B cell (primary cell): ENCODE results near the gene S100A8. TPM values are rescaled to one million over a fixed set of nuclear protein-coding genes. Genes with fewer than 3 reads are reported as not detected.

Source experiments
- ATAC-seq: fragments of 200-7000 bp; cut with Tn5 transposase; one replicate; pipeline ENCODE4 v1.10.0; 2021; ENCODE audit warnings: low read depth, mild to moderate bottlenecking, moderate number of reproducible peaks, moderate library complexity
- CTCF ChIA-PET: fragments of 350-600 bp; sonication (Branson Sonifier 250); formaldehyde crosslinking; loops from one replicate; lab custom pipeline; 2021; ENCODE audit warnings: antibody characterized with exemption, inconsistent platforms; lab: Charles Lee
- POLR2A ChIA-PET: fragments of 350-600 bp; sonication (Branson Sonifier 250); formaldehyde crosslinking; loops from one replicate; lab custom pipeline; 2021; ENCODE audit warnings: antibody characterized with exemption; lab: Charles Lee
- DNase-seq: peaks from one replicate; pipeline ENCODE4 v3.0.0; 2013
- H2AFZ ChIP-seq: 2 replicates; pipeline ENCODE4 v1.6.1; 2012; ENCODE audit warnings: mild to moderate bottlenecking, low read depth, low read length; ENCODE audit not compliant: insufficient read depth, poor library complexity, severe bottlenecking
- H3K27ac ChIP-seq, 2 donors: 1 replicate in 1 of 2; 2 replicates in 1 of 2; pipeline ENCODE4 v1.5.1; 2012 to 2013; ENCODE audit warnings: low read length in 2 of 2, mild to moderate bottlenecking in 2 of 2, moderate library complexity in 1 of 2
- H3K27me3 ChIP-seq, 4 experiments: fragments of 200-600 bp in 1 of 4; sonication (generic) in 1 of 4; replicated peaks in 1 of 4; 1 replicate in 2 of 4; 2 replicates in 2 of 4; pipeline versions ENCODE4 v1.6.1 to v1.7.0; 2013 to 2016; ENCODE audit warnings: low read length in 3 of 4, mild to moderate bottlenecking in 2 of 4, mixed read lengths in 1 of 4, moderate library complexity in 1 of 4; ENCODE audit not compliant: insufficient read depth in 4 of 4, control insufficient read depth in 3 of 4; ENCODE audit errors: control extremely low read depth in 1 of 4
- H3K36me3 ChIP-seq, 2 experiments: replicated peaks in 1 of 2; 1 replicate in 1 of 2; 2 replicates in 1 of 2; pipeline versions ENCODE4 v1.6.1 to v1.7.1; 2013; ENCODE audit warnings: low read length in 1 of 2; ENCODE audit not compliant: insufficient read depth in 2 of 2, control insufficient read depth in 1 of 2; ENCODE audit errors: control extremely low read depth in 1 of 2, extremely low read depth in 1 of 2
- H3K4me1 ChIP-seq, 2 donors: fragments of 200-600 bp in 1 of 2; sonication (generic) in 1 of 2; 1 replicate in 1 of 2; 2 replicates in 1 of 2; pipeline versions ENCODE4 v1.5.1 to v1.6.1; 2013 to 2017; ENCODE audit warnings: low read length in 2 of 2; ENCODE audit not compliant: control insufficient read depth in 2 of 2, insufficient read depth in 2 of 2
- H3K4me2 ChIP-seq: replicated peaks from 2 replicates; pipeline ENCODE3; 2012; ENCODE audit warnings: mild to moderate bottlenecking, low read depth, low read length; ENCODE audit not compliant: poor library complexity, severe bottlenecking
- H3K4me3 ChIP-seq, 5 experiments: fragments of 200-600 bp in 1 of 5; sonication (generic) in 1 of 5; 1 replicate in 3 of 5; 2 replicates in 2 of 5; pipeline versions ENCODE4 v1.5.1 to v1.7.0; 2011 to 2016; ENCODE audit warnings: low read length in 4 of 5, mild to moderate bottlenecking in 4 of 5, low read depth in 2 of 5, control low read depth in 1 of 5, moderate library complexity in 1 of 5; ENCODE audit not compliant: insufficient read depth in 1 of 5; ENCODE audit errors: control extremely low read depth in 1 of 5, extremely low read depth in 1 of 5
- H3K79me2 ChIP-seq: fragments of 200-600 bp; sonication (generic); one replicate; pipeline ENCODE4 v1.6.0; 2016; ENCODE audit warnings: low read length; ENCODE audit not compliant: control insufficient read depth, insufficient read depth
- H3K9ac ChIP-seq: fragments of 200-600 bp; sonication (generic); 2 replicates; pipeline ENCODE4 v1.6.1; 2017; ENCODE audit warnings: mild to moderate bottlenecking, low read length, moderate library complexity
- H3K9me3 ChIP-seq, 3 donors: one replicate each; pipeline versions ENCODE4 v1.6.1 to v1.7.1; 2013; ENCODE audit warnings: low read length in 2 of 3; ENCODE audit not compliant: control insufficient read depth in 2 of 3, insufficient read depth in 1 of 3; ENCODE audit errors: control extremely low read depth in 1 of 3
- H4K20me1 ChIP-seq: 2 replicates; pipeline ENCODE4 v1.6.0; 2012; ENCODE audit warnings: mild to moderate bottlenecking, low read length; ENCODE audit not compliant: insufficient read depth, control insufficient read depth, poor library complexity, severe bottlenecking
- H3K27ac Mint-ChIP-seq: one replicate; pipeline ENCODE4 v1.8.0; 2021; ENCODE audit warnings: mixed read lengths
- H3K27me3 Mint-ChIP-seq: one replicate; pipeline ENCODE4 v1.8.0; 2021; ENCODE audit warnings: mixed read lengths
- H3K4me1 Mint-ChIP-seq: one replicate; pipeline ENCODE4 v1.8.0; 2021; ENCODE audit warnings: mixed read lengths
- H3K4me3 Mint-ChIP-seq: one replicate; pipeline ENCODE4 v1.8.0; 2021; ENCODE audit warnings: mixed read lengths
- H3K9me3 Mint-ChIP-seq: one replicate; pipeline ENCODE4 v1.8.0; 2022; ENCODE audit warnings: mixed read lengths; ENCODE audit not compliant: insufficient read depth
- EZH2 ChIP-seq: IDR thresholded peaks from 2 replicates; pipeline ENCODE4 v1.6.1; 2012; ENCODE audit warnings: borderline replicate concordance, low read depth, mild to moderate bottlenecking, moderate library complexity, low read length; ENCODE audit not compliant: insufficient read depth, poor library complexity, severe bottlenecking
- WGBS: methylation state at CpG from one replicate; pipeline ENCODE4 v1.1.5; 2013; ENCODE audit warnings: missing lambda C conversion rate; ENCODE audit not compliant: insufficient coverage; 5-methylcytosine and 5-hydroxymethylcytosine counted together
- intact Hi-C: fragments of 100-400 bp; cut with micrococcal nuclease; formaldehyde crosslinking; loops from one replicate; pipeline ENCODE4 v1.10.0; 2022
- polyA plus RNA-seq: library from polyadenylated mRNA; depleted of rRNA; stranded (reverse); fragments of >200 nt; gene quantifications from 2 replicates; pipeline ENCODE4 v1.2.3, GENCODE V29; 2012
- total RNA-seq, 2 donors: library from RNA; stranded (reverse); fragments of 120-200 nt in 1 of 2; gene quantifications; 1 replicate in 1 of 2; 2 replicates in 1 of 2; pipeline versions ENCODE4 v1.2.3 to v1.2.4, GENCODE V29; 2013 to 2022
- TF ChIP-seq, protein P1 (sequence below): fragments of 200-600 bp; IDR thresholded peaks from one replicate; pipeline ENCODE4 v1.8.0; 2022; ENCODE audit warnings: antibody characterized with exemption, mild to moderate bottlenecking

The S100A8 gene
- total and polyA plus RNA-seq, 2 donors (not counting 1 experiment from before 2014, with no cell fraction given), result 3.3 to 16.7 TPM

DNA sequence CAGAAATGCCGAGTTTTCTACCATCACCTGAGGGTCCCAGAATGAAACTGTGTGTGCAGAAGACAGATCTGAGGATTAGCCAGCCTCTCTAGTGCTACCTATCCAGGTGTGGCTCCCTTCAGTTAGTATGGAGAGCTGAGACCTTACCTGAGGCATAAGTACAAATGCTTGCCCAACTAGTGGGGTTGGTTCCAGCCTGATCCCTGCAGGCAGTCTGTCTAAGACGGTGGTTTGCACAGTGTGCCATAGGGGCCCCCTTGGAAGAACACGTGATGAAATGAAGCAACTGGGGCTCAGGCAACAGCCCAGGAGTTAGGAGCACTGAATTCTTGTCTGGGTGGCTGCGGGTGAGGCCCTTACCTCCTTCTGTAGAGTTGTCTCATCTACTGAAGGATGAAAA lies 41.1 kb upstream of the S100A8 start:
- CTCF ChIA-PET, result no interaction called here
- Histone ChIP-seq H3K27ac (no peak overlapping the region), H4K20me1 (no peaks in the 10 kb centered on the region), H2AFZ (no peak overlapping the region), H3K27me3 (peaks cover 0 to 10% (median under 1%) of the 10 kb centered on the region in 4 experiments), H3K9me3 (no peaks in the 10 kb centered on the region), H3K79me2 (no peaks in the 10 kb centered on the region), H3K4me3 (no peak overlapping the region), H3K4me2 (no peak overlapping the region), H3K9ac (no peak overlapping the region), H3K36me3 (no peaks in the 10 kb centered on the region), H3K4me1 (no peaks in the 10 kb centered on the region)
- peaks cover 38% of the 10 kb centered on the region for H3K27me3 Mint-ChIP-seq
- intact Hi-C loops, result no loop called here
- no peak for ATAC-seq
- H3K4me1 Mint-ChIP-seq, result no peaks in the 10 kb centered on the region
- H3K4me3 Mint-ChIP-seq, result no peak overlapping the region
- no peak for DNase-seq
- POLR2A ChIA-PET, result no interaction called here
- H3K9me3 Mint-ChIP-seq, result no peaks in the 10 kb centered on the region
- TF ChIP-seq, protein P1, sequence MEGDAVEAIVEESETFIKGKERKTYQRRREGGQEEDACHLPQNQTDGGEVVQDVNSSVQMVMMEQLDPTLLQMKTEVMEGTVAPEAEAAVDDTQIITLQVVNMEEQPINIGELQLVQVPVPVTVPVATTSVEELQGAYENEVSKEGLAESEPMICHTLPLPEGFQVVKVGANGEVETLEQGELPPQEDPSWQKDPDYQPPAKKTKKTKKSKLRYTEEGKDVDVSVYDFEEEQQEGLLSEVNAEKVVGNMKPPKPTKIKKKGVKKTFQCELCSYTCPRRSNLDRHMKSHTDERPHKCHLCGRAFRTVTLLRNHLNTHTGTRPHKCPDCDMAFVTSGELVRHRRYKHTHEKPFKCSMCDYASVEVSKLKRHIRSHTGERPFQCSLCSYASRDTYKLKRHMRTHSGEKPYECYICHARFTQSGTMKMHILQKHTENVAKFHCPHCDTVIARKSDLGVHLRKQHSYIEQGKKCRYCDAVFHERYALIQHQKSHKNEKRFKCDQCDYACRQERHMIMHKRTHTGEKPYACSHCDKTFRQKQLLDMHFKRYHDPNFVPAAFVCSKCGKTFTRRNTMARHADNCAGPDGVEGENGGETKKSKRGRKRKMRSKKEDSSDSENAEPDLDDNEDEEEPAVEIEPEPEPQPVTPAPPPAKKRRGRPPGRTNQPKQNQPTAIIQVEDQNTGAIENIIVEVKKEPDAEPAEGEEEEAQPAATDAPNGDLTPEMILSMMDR, result no peak
- TF ChIP-seq EZH2, result no peak
- H3K27ac Mint-ChIP-seq, result no peak overlapping the region
- 74% methylated on average over 3 of the region's 4 CpGs for WGBS

DNA sequence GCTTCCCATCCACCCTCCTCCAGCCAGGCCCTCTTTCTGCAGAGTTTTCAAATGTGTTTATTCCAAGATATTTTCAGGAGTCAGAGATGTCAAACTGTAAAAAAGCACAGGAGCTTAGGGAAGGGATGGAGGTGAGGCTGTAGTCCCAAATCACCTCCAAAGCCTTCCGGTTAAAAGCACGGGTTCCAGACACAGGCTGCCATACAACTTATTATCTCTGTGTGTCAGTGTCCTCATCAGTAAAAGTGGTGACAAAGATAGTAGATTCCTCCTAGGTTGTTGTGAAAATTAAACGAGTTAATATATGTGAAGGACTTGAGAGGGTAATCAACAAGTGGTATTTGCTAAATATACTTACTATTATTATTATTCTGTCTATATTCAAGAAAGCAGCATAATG lies 40.6 kb upstream of the S100A8 start:
- no peaks in the 10 kb centered on the region for H3K9me3 Mint-ChIP-seq
- Histone ChIP-seq H4K20me1 (no peaks in the 10 kb centered on the region), H2AFZ (no peak overlapping the region), H3K4me3 (no peak overlapping the region), H3K36me3 (no peaks in the 10 kb centered on the region), H3K9ac (no peak overlapping the region), H3K79me2 (no peaks in the 10 kb centered on the region), H3K4me2 (no peak overlapping the region), H3K27me3 (peaks cover 0 to 10% (median under 1%) of the 10 kb centered on the region in 4 experiments), H3K9me3 (no peaks in the 10 kb centered on the region), H3K4me1 (no peaks in the 10 kb centered on the region), H3K27ac (no peak overlapping the region)
- H3K4me3 Mint-ChIP-seq, result no peak overlapping the region
- intact Hi-C loops, result no loop called here
- no CpG with 5 or more reads among the region's 3 CpGs for WGBS
- H3K27me3 Mint-ChIP-seq, result peaks cover 41% of the 10 kb centered on the region
- ChIA-PET POLR2A (no interaction called here), CTCF (no interaction called here)
- H3K27ac Mint-ChIP-seq, result no peak overlapping the region
- no peak for ATAC-seq
- H3K4me1 Mint-ChIP-seq, result no peaks in the 10 kb centered on the region
- no peak for DNase-seq
- TF ChIP-seq EZH2, result no peak
- TF ChIP-seq, protein P1, result no peak
